ENCODE data around the gene FUCA2. TPM values are rescaled to one million over a fixed set of nuclear protein-coding genes. Genes with fewer than 3 reads are reported as not detected.

Gene FUCA2
- total RNA-seq, 1 donor from 2014 or later, result 64.0 TPM

DNA sequence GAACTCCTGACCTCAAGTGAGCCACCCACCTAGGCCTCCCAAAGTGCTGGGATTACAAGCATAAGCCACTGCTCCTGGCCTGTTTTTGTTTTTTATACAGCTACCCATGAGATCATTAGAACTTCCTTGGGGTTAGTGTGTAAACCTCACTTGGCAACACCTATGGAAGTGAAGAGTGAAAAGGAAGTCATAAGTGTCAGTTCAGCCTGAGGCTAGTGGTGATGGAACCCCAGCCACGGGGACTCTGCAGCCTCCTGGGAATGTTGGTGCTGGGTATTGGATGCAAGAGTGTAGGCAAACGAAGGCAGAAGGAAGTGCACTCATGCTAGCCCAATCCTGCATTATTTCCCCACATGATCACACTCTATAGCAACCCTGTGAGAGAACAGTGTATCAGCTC, 33.6 kb upstream of the FUCA2 start:
- no peaks in the 10 kb centered on the region for H3K27me3 ChIP-seq (ENCODE audit: insufficient read depth, low read length)
- no peak overlapping the region for H2AFZ ChIP-seq (ENCODE audit: low read depth, low read length)
- no peak overlapping the region for H3K4me3 Mint-ChIP-seq (ENCODE audit: unreplicated experiment)
- peaks cover 8% of the 10 kb centered on the region for H3K4me1 Mint-ChIP-seq (ENCODE audit: low read depth, unreplicated experiment)
- H3K27ac Mint-ChIP-seq (ENCODE audit: unreplicated experiment), result no peak overlapping the region
- H3K27ac ChIP-seq (ENCODE audit: low read depth, low read length), result no peak overlapping the region
- TF ChIP-seq EZH2 (IDR thresholded peaks at IDR 0.05; ENCODE audit: insufficient read depth, low read length), result no peak
- TF ChIP-seq, protein P1, sequence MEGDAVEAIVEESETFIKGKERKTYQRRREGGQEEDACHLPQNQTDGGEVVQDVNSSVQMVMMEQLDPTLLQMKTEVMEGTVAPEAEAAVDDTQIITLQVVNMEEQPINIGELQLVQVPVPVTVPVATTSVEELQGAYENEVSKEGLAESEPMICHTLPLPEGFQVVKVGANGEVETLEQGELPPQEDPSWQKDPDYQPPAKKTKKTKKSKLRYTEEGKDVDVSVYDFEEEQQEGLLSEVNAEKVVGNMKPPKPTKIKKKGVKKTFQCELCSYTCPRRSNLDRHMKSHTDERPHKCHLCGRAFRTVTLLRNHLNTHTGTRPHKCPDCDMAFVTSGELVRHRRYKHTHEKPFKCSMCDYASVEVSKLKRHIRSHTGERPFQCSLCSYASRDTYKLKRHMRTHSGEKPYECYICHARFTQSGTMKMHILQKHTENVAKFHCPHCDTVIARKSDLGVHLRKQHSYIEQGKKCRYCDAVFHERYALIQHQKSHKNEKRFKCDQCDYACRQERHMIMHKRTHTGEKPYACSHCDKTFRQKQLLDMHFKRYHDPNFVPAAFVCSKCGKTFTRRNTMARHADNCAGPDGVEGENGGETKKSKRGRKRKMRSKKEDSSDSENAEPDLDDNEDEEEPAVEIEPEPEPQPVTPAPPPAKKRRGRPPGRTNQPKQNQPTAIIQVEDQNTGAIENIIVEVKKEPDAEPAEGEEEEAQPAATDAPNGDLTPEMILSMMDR (IDR thresholded peaks at IDR 0.05; ENCODE audit: insufficient read depth, low read depth, low read length), result no peak
- no peak for DNase-seq (ENCODE audit: low read depth)
- no peaks in the 10 kb centered on the region for H3K4me1 ChIP-seq (ENCODE audit: insufficient read depth, low read length)
- no peaks in the 10 kb centered on the region for H4K20me1 ChIP-seq (ENCODE audit: insufficient read depth, low read length)
- FAIRE-seq, result no peak
- H3K9me3 Mint-ChIP-seq (ENCODE audit: unreplicated experiment), result no peaks in the 10 kb centered on the region
- H3K27me3 Mint-ChIP-seq (ENCODE audit: low read depth, unreplicated experiment), result peaks cover 6% of the 10 kb centered on the region
- no peaks in the 10 kb centered on the region for H3K36me3 ChIP-seq (ENCODE audit: insufficient read depth, low read length)
- no peak overlapping the region for H3K4me2 ChIP-seq (ENCODE audit: low read length)
- H3K9me3 ChIP-seq (ENCODE audit: insufficient read depth, low read depth, low read length), result no peaks in the 10 kb centered on the region
- no peaks in the 10 kb centered on the region for H3K36me3 Mint-ChIP-seq (ENCODE audit: low read depth, unreplicated experiment)
- peaks cover 2% of the 10 kb centered on the region for H3K79me2 ChIP-seq (ENCODE audit: insufficient read depth, low read length)
- H3K4me3 ChIP-seq (ENCODE audit: insufficient read depth, low read depth, low read length), result no peak overlapping the region
- H3K9ac ChIP-seq (ENCODE audit: low read length), result no peak overlapping the region

DNA sequence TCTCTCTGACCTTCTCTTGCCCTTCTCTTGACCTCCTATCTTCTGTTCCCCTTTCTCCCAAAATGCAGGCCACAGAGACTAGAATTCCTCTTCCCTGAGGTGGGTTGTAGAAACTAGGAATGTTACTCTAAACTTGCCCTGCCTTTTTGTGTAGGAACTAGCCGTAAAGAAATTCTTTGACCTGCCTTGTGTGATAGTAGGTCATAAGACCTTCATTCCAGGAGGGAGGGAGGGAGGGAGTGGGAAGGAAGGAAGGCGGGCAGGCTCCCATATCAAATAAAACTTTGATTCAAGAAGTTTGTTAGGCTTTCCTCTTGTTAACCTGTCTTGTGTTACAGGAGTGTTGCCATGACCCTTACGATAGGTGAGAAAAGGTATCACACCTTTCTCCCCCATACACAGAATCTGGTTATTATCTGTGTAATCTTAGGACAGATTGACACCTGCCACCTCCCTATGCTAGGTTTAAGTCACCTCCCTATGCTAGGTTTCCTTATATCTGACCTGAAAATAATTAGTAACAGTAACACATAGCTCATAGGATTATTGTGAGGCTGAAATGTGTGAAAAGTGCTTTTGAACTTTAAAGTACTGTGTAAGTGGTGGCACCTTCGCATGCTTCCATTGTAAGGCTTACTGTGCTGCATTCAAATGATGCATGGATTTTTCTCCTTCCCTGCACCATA, 32.6 kb upstream of the FUCA2 start:
- Histone ChIP-seq H3K9me3 (ENCODE audit: insufficient read depth, low read depth, low read length) (no peaks in the 10 kb centered on the region), H3K4me2 (ENCODE audit: low read length) (no peak overlapping the region), H3K4me1 (ENCODE audit: insufficient read depth, low read length) (no peaks in the 10 kb centered on the region), H3K27ac (ENCODE audit: low read depth, low read length) (no peak overlapping the region), H3K79me2 (ENCODE audit: insufficient read depth, low read length) (peaks cover 2% of the 10 kb centered on the region), H3K27me3 (ENCODE audit: insufficient read depth, low read length) (no peaks in the 10 kb centered on the region), H3K9ac (ENCODE audit: low read length) (no peak overlapping the region), H3K36me3 (ENCODE audit: insufficient read depth, low read length) (no peaks in the 10 kb centered on the region), H3K4me3 (ENCODE audit: insufficient read depth, low read depth, low read length) (no peak overlapping the region), H2AFZ (ENCODE audit: low read depth, low read length) (no peak overlapping the region), H4K20me1 (ENCODE audit: insufficient read depth, low read length) (no peaks in the 10 kb centered on the region)
- no peak for TF ChIP-seq EZH2 (IDR thresholded peaks at IDR 0.05; ENCODE audit: insufficient read depth, low read length)
- TF ChIP-seq, protein P1 (IDR thresholded peaks at IDR 0.05; ENCODE audit: insufficient read depth, low read depth, low read length), result no peak
- H3K9me3 Mint-ChIP-seq (ENCODE audit: unreplicated experiment), result no peaks in the 10 kb centered on the region
- FAIRE-seq, result no peak
- no peak overlapping the region for H3K27ac Mint-ChIP-seq (ENCODE audit: unreplicated experiment)
- no peak overlapping the region for H3K4me3 Mint-ChIP-seq (ENCODE audit: unreplicated experiment)
- peaks cover 8% of the 10 kb centered on the region for H3K4me1 Mint-ChIP-seq (ENCODE audit: low read depth, unreplicated experiment)
- DNase-seq (ENCODE audit: low read depth), result no peak
- no peaks in the 10 kb centered on the region for H3K36me3 Mint-ChIP-seq (ENCODE audit: low read depth, unreplicated experiment)
- peaks cover 15% of the 10 kb centered on the region for H3K27me3 Mint-ChIP-seq (ENCODE audit: low read depth, unreplicated experiment)

DNA sequence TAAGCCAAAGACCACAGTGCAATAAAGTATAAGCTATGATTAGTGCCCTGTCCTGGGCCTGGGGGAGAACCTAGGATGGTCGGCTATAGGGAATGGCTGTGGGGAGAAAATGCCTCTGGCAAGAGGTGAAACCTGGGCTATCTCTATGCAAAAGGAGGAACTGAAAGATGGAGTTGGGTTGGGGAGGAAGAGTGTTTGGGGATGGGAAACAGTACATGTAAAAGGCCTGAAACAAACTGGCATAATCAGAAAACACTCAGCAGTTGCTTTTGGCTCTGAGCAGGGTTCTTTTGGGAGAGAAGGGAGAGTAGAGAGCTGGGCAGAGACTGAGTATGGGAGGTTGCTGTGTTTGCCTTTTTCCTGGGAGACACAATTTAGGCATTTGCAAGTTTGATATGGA, 31.9 kb upstream of the FUCA2 start:
- no peaks in the 10 kb centered on the region for H3K27me3 ChIP-seq (ENCODE audit: insufficient read depth, low read length)
- Mint-ChIP-seq H3K4me1 (ENCODE audit: low read depth, unreplicated experiment) (peaks cover 8% of the 10 kb centered on the region), H3K36me3 (ENCODE audit: low read depth, unreplicated experiment) (no peaks in the 10 kb centered on the region), H3K4me3 (ENCODE audit: unreplicated experiment) (no peak overlapping the region), H3K9me3 (ENCODE audit: unreplicated experiment) (no peaks in the 10 kb centered on the region), H3K27me3 (ENCODE audit: low read depth, unreplicated experiment) (peaks cover 22% of the 10 kb centered on the region), H3K27ac (ENCODE audit: unreplicated experiment) (no peak overlapping the region)
- H3K9ac ChIP-seq (ENCODE audit: low read length), result no peak overlapping the region
- no peaks in the 10 kb centered on the region for H3K36me3 ChIP-seq (ENCODE audit: insufficient read depth, low read length)
- no peak for TF ChIP-seq EZH2 (IDR thresholded peaks at IDR 0.05; ENCODE audit: insufficient read depth, low read length)
- TF ChIP-seq, protein P1 (IDR thresholded peaks at IDR 0.05; ENCODE audit: insufficient read depth, low read depth, low read length), result no peak
- H3K27ac ChIP-seq (ENCODE audit: low read depth, low read length), result no peak overlapping the region
- DNase-seq (ENCODE audit: low read depth), result no peak
- no peaks in the 10 kb centered on the region for H3K9me3 ChIP-seq (ENCODE audit: insufficient read depth, low read depth, low read length)
- H4K20me1 ChIP-seq (ENCODE audit: insufficient read depth, low read length), result no peaks in the 10 kb centered on the region
- H3K4me3 ChIP-seq (ENCODE audit: insufficient read depth, low read depth, low read length), result no peak overlapping the region
- FAIRE-seq, result no peak
- no peaks in the 10 kb centered on the region for H3K4me1 ChIP-seq (ENCODE audit: insufficient read depth, low read length)
- H3K79me2 ChIP-seq (ENCODE audit: insufficient read depth, low read length), result peaks cover 3% of the 10 kb centered on the region
- no peak overlapping the region for H3K4me2 ChIP-seq (ENCODE audit: low read length)
- no peak overlapping the region for H2AFZ ChIP-seq (ENCODE audit: low read depth, low read length)
